NCI-H1694 (cell line): ENCODE results near the gene POTED.
"Not testable (repeated sequence)": the region's sequence is repeated elsewhere in the genome, so short reads cannot be mapped to it uniquely, and the experiment has no call there.

Source experiments
- DNase-seq: peaks from one replicate; lab custom pipeline; 2025; lab: John Stamatoyannopoulos, UW

POTED gene

GRCh38 chr21:13609477-13609876, at the start of gene POTED:
Gene POTED, plus strand, starts transcription at chr21:13609777. Its CDS starts 452 bp downstream, at chr21:13610229.
- DNase-seq: not testable (repeated sequence)

- not testable (repeated sequence) for DNase-seq
Measured at GRCh38 chr21:13650101-13650500, 40.5 kb downstream of the POTED start.

DNA sequence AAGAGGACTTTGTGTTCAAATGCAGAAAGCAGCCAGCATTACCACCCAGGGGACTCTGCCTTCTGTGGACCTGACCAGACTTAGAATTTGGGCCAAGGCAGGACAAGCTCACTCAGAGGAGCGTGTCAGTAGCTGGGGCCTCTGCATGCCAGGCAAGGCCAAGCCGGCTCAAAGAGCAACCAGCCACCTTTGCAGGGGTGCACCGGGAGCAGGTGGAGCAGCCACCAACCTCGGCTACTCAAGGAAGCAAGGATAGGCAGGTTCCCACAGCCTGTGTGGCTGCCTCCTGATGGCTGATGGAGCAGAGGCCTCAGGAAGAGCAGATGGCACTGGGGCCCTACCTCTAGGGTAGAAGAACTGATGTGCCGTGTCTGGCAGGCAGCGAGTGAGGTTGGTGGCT, 42.2 kb downstream of the POTED start:
- not testable (repeated sequence) for DNase-seq
